ENCODE data around the gene ATXN2. TPM values are rescaled to one million over a fixed set of nuclear protein-coding genes. Genes with fewer than 3 reads are reported as not detected.

The ATXN2 gene
- total RNA-seq, 6 experiments from 2014 or later: 80.7 to 110 (median 91.9) TPM

DNA sequence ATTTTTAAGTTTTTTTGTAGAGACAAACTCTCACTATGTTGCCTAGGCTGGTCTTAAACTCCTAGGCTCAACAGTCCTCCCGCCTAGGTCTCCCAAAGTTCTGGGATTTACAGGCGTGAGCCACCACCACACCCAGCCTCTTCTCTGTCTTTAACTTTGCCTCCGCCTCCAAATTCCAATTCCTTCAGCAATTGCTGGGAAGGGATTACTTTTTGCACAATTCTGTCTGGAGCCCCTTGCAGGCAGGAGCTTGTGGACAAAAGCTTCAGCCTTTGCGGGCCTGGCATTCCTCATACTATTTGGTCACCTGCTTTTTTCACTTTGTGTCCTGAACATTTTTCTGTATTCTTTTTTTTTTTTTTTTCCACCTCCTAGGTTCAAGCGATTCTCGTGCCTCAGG lies 167.3 kb downstream of the ATXN2 start:
- H3K27ac Mint-ChIP-seq: peak overlapping the region; percentile 93
- peaks cover 12% of the 10 kb centered on the region; the same call in 1 of the 2 replicates for H3K36me3 Mint-ChIP-seq (ENCODE audit: low read depth)
- TF ChIP-seq, protein P1, sequence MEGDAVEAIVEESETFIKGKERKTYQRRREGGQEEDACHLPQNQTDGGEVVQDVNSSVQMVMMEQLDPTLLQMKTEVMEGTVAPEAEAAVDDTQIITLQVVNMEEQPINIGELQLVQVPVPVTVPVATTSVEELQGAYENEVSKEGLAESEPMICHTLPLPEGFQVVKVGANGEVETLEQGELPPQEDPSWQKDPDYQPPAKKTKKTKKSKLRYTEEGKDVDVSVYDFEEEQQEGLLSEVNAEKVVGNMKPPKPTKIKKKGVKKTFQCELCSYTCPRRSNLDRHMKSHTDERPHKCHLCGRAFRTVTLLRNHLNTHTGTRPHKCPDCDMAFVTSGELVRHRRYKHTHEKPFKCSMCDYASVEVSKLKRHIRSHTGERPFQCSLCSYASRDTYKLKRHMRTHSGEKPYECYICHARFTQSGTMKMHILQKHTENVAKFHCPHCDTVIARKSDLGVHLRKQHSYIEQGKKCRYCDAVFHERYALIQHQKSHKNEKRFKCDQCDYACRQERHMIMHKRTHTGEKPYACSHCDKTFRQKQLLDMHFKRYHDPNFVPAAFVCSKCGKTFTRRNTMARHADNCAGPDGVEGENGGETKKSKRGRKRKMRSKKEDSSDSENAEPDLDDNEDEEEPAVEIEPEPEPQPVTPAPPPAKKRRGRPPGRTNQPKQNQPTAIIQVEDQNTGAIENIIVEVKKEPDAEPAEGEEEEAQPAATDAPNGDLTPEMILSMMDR (IDR thresholded peaks at IDR 0.05): no peak
- no peak for DNase-seq
- peaks cover 13% of the 10 kb centered on the region for H3K27me3 Mint-ChIP-seq (ENCODE audit: insufficient read depth)
- H3K4me3 Mint-ChIP-seq: peak overlapping the region; percentile 13; the same call in 1 of the 2 replicates
- H3K4me1 Mint-ChIP-seq (ENCODE audit: low read depth): peaks cover 67% of the 10 kb centered on the region
- no peaks in the 10 kb centered on the region for H3K9me3 Mint-ChIP-seq

DNA sequence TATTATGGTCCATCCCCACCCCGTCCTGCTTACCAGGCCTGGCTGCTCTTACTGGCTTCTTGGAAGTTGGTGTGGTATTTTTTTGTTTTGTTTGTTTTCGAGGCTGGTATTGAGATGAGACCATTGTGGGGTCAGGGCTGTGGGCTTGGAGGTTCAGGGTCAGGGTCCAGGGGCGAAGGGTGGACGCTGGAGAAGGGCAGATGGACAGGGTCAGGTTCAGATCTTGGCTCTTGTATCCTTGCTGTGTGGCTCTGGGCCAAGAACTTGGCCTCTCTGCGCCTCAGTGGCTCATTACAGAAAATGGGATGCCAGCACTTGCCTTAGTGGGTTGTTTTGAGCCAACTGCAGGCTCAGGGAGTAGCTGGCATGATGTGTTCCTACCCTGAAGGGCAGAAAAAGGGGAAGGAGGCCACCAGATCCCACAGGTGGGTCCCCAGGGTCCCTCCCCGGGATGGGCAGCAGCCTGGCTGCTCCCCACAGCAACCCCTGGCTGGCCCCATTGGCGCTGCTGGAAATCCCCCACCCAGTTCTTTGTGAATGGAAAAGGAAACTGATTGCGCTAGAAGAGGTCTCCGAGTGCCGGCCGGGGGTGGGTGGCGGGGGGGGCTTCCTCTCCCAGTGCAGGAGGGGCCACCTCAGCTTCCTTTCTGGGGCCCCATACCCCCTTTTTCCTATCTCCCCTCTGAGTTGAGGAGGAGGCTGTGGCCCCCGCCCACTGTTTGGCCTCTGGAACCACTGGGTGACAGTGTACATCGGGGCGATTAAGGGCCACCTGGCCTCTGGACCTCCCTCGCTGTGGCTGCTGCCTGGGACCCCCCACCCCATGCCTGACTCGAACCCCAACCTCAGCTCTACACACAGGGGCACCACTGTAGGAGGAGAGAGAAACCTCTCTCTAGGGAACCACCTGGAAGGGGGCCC lies 168.4 kb downstream of the ATXN2 start:
- peaks cover 2% of the 10 kb centered on the region for H3K27me3 Mint-ChIP-seq (ENCODE audit: insufficient read depth)
- TF ChIP-seq, protein P1 (IDR thresholded peaks at IDR 0.05): no peak
- no peak overlapping the region; the same call in 1 of the 2 replicates for H3K4me3 Mint-ChIP-seq

DNA sequence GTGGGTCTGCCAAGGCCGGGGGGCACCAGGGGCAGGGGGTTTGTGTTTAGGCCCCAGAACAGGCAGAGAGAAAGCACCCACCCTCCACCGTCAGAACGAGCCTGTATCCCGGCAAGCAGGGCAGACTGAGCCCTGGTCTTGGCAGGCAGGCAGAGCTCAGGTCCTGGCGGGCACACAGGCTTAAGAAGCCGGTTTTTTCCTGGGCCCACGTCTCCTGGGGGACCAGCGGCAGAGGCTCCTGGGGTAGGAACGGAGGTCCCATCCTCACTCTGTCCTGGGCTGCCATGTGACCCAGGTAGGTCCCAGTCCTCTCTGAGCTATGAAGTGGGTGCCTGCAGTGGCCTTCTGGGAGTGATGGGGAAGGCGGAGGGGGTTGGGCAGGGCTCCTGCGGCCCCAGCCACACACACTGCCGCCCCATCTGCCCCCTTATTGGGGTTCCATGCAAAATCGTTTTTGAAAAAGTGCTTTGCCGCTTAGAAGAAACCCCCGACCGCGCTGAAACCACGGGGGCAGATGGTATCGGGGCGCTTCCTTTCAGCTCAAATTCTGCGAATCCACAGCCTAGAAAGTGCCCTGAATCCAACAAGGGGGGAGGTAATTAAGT lies 169.2 kb downstream of the ATXN2 start:
- peaks cover 17% of the 10 kb centered on the region; the same call in 1 of the 2 replicates for H3K36me3 Mint-ChIP-seq (ENCODE audit: low read depth)
- H3K4me1 Mint-ChIP-seq (ENCODE audit: low read depth): peaks cover 67% of the 10 kb centered on the region
- H3K27me3 Mint-ChIP-seq (ENCODE audit: insufficient read depth): no peaks in the 10 kb centered on the region; the same call in 1 of the 2 replicates
- H3K9me3 Mint-ChIP-seq: no peaks in the 10 kb centered on the region
- H3K4me3 Mint-ChIP-seq: no peak overlapping the region
- TF ChIP-seq, protein P1 (IDR thresholded peaks at IDR 0.05): no peak
- no peak for DNase-seq
- H3K27ac Mint-ChIP-seq: peak overlapping the region; percentile 71

More for the DNA sequence above, 168.4 kb downstream of the ATXN2 start:
- Mint-ChIP-seq H3K4me1 (ENCODE audit: low read depth) (peaks cover 67% of the 10 kb centered on the region), H3K36me3 (ENCODE audit: low read depth) (peaks cover 17% of the 10 kb centered on the region; the same call in 1 of the 2 replicates), H3K9me3 (no peaks in the 10 kb centered on the region), H3K27ac (peak overlapping the region; percentile 93)
- no peak for DNase-seq

DNA sequence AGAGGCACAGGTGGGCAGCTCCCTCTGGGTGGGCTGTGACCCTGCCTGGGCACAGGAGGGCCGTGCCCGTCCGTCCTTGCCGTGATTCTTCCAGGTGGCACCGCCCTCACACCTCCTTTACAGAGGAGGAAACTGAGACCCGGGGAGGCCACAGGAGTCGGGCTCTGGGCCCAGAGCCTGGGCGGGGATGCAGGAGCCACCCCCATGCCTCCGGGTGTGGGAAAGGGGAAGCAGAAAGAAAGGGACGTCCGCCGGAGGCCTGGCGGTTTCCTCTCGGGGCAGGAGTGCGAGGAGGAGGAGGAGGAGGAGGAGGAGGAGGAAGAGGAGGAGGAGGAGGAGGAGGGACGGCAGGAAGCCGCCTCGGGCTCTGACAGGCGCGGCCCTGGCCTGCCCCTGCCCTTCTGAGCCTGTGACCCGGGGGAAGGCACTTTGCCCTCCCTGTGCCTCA lies 170.4 kb downstream of the ATXN2 start:
- H3K4me1 Mint-ChIP-seq (ENCODE audit: low read depth): peaks cover 64% of the 10 kb centered on the region
- peaks cover 17% of the 10 kb centered on the region; the same call in 1 of the 2 replicates for H3K36me3 Mint-ChIP-seq (ENCODE audit: low read depth)
- H3K4me3 Mint-ChIP-seq: no peak overlapping the region
- TF ChIP-seq, protein P1 (IDR thresholded peaks at IDR 0.05): no peak
- no peak overlapping the region for H3K27ac Mint-ChIP-seq
- no peaks in the 10 kb centered on the region for H3K9me3 Mint-ChIP-seq
- no peaks in the 10 kb centered on the region for H3K27me3 Mint-ChIP-seq (ENCODE audit: insufficient read depth)
- DNase-seq: no peak

DNA sequence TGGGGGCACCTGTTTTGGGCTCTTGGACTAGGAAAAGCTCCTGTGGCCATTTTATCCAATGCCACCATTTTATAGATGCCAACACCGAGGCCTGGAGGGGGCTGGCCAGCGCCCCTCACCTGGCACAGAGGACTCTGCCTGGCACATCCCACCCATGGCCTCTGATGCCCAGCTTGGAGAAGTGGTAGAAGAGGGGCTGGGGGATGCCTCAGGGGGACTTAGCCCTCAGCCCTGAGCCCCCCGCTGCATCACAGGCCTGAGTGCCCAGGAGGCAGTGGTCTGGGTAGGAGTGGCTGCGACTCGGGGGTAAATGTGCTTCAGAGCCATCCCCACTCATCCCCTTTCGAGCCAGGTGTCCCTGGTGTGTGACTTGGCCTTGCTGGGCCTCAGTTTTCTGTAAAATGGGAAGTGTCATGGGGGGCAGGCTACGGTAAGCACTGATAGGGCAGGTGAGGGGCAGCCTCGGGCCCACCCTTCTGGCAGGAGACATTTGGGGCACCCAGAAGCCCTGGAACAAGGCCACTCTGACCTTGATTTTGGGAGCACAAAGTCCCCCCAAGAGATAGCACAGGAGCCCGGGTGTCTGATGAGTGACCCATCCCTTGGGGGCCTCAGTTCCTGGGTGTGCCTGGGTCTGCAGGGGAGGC lies 170.9 kb downstream of the ATXN2 start:
- Mint-ChIP-seq H3K36me3 (ENCODE audit: low read depth) (peaks cover 17% of the 10 kb centered on the region; the same call in 1 of the 2 replicates), H3K4me3 (no peak overlapping the region), H3K9me3 (no peaks in the 10 kb centered on the region), H3K27ac (0 out of 2 replicates have a peak overlapping the region, but pooled peaks have one; percentile 36), H3K4me1 (ENCODE audit: low read depth) (peaks cover 58% of the 10 kb centered on the region), H3K27me3 (ENCODE audit: insufficient read depth) (no peaks in the 10 kb centered on the region)
- no peak for DNase-seq
- TF ChIP-seq, protein P1 (IDR thresholded peaks at IDR 0.05): no peak

Measured in HFFc6 (cell line).